Ovary (tissue), 3 donors: ENCODE data around the gene ZNF19.

Experiments used
- CTCF ChIP-seq, 3 donors: fragments of 450-650 bp in 2 of 3; fragments of 200-600 bp in 1 of 3; IDR thresholded peaks; one replicate each; pipeline versions ENCODE4 v1.5.1 to v1.8.0; 2016 to 2022; ENCODE audit warnings: antibody characterized with exemption in 3 of 3, mild to moderate bottlenecking in 1 of 3
- EP300 ChIP-seq: sonication (generic); formaldehyde crosslinking; IDR thresholded peaks from one replicate; pipeline ENCODE4 v1.6.1; 2017; ENCODE audit warnings: antibody characterized with exemption
- donor health status: DM: no; HTN: no; CAD: no.

DNA sequence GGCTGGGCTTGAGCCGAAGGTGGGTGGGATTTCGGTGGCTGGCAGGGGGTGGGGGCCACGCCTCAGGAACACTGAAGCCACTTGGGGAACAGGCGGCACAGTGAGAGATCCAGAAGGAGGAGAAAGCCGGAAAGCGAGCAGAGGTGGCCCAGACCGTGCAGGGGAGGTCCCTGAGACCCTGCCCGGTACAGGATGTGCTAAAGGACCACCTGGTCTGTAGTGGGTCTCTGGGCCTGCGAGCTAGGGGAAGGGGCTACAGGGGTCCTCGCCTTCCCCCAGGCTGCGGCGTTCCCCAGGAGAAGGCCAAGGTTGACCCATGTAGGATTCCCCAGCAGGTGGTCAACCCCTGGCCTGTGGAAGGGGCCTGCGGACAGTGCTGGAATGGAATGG, 47.1 kb downstream of the ZNF19 start, which contains the start of gene TLE7:
- TF ChIP-seq CTCF (IDR thresholded peaks at IDR 0.05) (no peak), EP300 (no peak)
